Measurements from ENCODE around the gene UBE2L5. TPM values are rescaled to one million over a fixed set of nuclear protein-coding genes. Genes with fewer than 3 reads are reported as not detected.

UBE2L5 gene
- total and polyA plus RNA-seq, 2 of the 8 experiments (the other 6 are each of a cell fraction or from before 2014, with no cell fraction given): not detected

DNA sequence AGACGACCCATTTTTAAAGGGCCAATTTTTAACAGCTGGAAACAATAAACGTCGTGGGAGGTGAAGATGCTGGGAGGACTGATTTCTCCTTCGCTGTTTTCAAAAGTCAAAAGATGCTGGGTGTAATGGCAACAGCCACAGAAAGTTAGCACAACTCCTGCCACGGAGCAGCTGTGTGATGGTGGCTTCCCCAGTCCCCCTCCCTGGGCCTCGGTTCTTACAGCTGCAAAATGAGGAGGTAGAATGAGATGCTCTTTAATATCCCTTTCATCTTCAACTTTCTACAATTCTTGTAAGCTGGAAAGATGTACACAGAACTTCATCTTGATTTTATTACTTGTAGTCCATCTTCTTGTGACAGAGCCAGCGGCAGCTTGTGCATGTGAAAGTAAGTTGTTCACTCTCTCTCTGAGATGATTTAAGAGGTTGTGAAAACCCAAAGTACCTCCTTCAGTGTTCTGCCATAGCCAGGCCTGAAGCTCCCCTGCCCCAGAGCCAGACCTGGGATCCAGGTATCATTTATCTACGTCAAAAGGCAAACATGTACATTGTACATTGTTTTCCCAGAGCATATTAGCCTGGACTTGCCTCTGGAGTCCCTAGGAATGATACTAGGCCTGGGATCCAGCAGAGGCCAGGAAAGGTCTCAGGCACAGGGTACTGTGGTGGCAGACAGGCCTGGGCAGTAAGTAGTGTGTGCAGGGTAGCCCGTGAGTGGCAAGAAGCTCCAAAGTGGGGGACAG lies 3.4 kb upstream of the UBE2L5 start (continued):
- TF ChIP-seq SP4 (IDR thresholded peaks at IDR 0.05; ENCODE audit: low read length): no peak
- TF ChIP-seq POU5F1 (IDR thresholded peaks at IDR 0.05; ENCODE audit: low read depth, low read length): no peak
- TF ChIP-seq CREB1 (IDR thresholded peaks at IDR 0.05): no peak
- TF ChIP-seq CEBPB (IDR thresholded peaks at IDR 0.05; ENCODE audit: low read depth, low read length): no peak
- no peak for TF ChIP-seq JUN (IDR thresholded peaks at IDR 0.05; ENCODE audit: low read depth, low read length)

Measured in H1 (cell line).